ENCODE measurements around the gene VMP1. TPM values are rescaled to one million over a fixed set of nuclear protein-coding genes. Genes with fewer than 3 reads are reported as not detected.

The VMP1 gene
- total RNA-seq, 2 experiments from 2014 or later = 29.2 to 38.0 TPM

DNA sequence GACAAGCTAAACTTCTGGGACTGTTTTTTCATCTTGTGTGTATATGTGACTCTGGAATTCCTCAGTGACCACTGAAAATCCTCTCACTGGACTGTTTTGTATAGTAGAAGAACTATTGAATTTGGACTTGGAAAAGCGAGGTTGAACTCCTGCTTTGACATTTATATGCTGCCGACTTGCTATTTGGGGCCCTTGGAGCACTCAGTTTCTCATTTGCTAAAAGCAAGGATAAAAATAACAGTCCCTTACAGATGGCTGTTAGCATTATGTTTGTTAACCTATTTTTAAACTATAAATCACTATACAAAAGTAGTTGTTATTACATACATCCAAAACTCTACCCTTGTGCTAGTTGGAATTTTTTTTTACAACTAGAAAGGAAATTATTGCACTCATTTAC, 9.0 kb downstream of the VMP1 start:
- Histone ChIP-seq H3K9me3 (ENCODE audit: low read length) (no peaks in the 10 kb centered on the region), H3K27ac (ENCODE audit: low read depth, low read length, poor library complexity, severe bottlenecking) (no peak overlapping the region), H3K9me2 (ENCODE audit: insufficient read depth, low read length) (no peaks in the 10 kb centered on the region), H4K20me1 (ENCODE audit: insufficient read depth, low read length) (peaks cover 12% of the 10 kb centered on the region; the same call in 1 of the 2 replicates), H3K4me2 (ENCODE audit: low read length) (no peak overlapping the region), H3K4me1 (ENCODE audit: insufficient read depth, low read length, poor library complexity, severe bottlenecking) (no peaks in the 10 kb centered on the region), H3K4me3 (ENCODE audit: low read depth, low read length, poor library complexity, severe bottlenecking) (no peak overlapping the region), H3K79me2 (ENCODE audit: insufficient read depth, low read depth, low read length) (peaks cover 59% of the 10 kb centered on the region; the same call in 1 of the 2 replicates), H2AFZ (ENCODE audit: low read length) (no peak overlapping the region), H3K36me3 (ENCODE audit: insufficient read depth, low read length) (no peaks in the 10 kb centered on the region; the same call in 1 of the 2 replicates)
- POLR2A ChIA-PET = interaction anchor here (1.5 kb wide), 1 partner anchor 8 kb away, joined by 5 read pairs; the partner anchor contains the start of gene VMP1
- TF ChIP-seq, protein P1, sequence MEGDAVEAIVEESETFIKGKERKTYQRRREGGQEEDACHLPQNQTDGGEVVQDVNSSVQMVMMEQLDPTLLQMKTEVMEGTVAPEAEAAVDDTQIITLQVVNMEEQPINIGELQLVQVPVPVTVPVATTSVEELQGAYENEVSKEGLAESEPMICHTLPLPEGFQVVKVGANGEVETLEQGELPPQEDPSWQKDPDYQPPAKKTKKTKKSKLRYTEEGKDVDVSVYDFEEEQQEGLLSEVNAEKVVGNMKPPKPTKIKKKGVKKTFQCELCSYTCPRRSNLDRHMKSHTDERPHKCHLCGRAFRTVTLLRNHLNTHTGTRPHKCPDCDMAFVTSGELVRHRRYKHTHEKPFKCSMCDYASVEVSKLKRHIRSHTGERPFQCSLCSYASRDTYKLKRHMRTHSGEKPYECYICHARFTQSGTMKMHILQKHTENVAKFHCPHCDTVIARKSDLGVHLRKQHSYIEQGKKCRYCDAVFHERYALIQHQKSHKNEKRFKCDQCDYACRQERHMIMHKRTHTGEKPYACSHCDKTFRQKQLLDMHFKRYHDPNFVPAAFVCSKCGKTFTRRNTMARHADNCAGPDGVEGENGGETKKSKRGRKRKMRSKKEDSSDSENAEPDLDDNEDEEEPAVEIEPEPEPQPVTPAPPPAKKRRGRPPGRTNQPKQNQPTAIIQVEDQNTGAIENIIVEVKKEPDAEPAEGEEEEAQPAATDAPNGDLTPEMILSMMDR (conservative IDR thresholded peaks at IDR 0.05; ENCODE audit: low read length) = no peak
- TF ChIP-seq EZH2phosphoT487 (IDR thresholded peaks at IDR 0.05; ENCODE audit: borderline replicate concordance, low read depth, low read length) = no peak
- BruUV-seq (replicated peaks) = no TSS peak
- intact Hi-C loops (cut with micrococcal nuclease; ENCODE audit: unreplicated experiment) = no loop called here
- DNase-seq (ENCODE audit: low spot score) = no peak
- CTCF ChIA-PET (ENCODE audit: unreplicated experiment) = no interaction called here

DNA sequence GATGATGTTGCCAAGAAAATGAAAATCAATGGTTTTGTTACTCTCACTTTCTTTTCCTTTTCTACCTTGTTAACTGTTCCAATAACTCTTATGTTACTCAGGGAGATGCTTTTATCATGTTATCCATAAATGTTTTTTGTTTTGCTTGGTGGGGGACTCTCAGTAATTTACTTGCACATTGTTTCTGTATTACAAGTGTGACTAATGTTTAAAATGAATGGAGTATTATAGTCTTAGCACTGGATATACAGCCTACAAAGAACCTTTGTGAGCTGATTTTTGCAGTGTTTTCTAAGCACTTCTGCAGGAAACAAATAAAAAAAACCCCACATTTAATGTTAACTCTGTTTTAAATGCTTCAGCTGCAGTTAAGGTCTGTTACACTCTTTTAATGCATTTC, 12.1 kb downstream of the VMP1 start:
- CTCF ChIA-PET (ENCODE audit: unreplicated experiment) = no interaction called here
- POLR2A ChIA-PET = no interaction called here
- H3K4me1 ChIP-seq (ENCODE audit: insufficient read depth, low read length, poor library complexity, severe bottlenecking) = no peaks in the 10 kb centered on the region
- no peaks in the 10 kb centered on the region for H3K9me3 ChIP-seq (ENCODE audit: low read length)
- peaks cover 37% of the 10 kb centered on the region; the same call in 1 of the 2 replicates for H3K79me2 ChIP-seq (ENCODE audit: insufficient read depth, low read depth, low read length)
- H3K4me3 ChIP-seq (ENCODE audit: low read depth, low read length, poor library complexity, severe bottlenecking) = no peak overlapping the region
- TF ChIP-seq, protein P1 (conservative IDR thresholded peaks at IDR 0.05; ENCODE audit: low read length) = no peak
- TF ChIP-seq EZH2phosphoT487 (IDR thresholded peaks at IDR 0.05; ENCODE audit: borderline replicate concordance, low read depth, low read length) = no peak
- no TSS peak for BruUV-seq (replicated peaks)
- H3K9me2 ChIP-seq (ENCODE audit: insufficient read depth, low read length) = no peaks in the 10 kb centered on the region
- DNase-seq (ENCODE audit: low spot score) = no peak
- no peak overlapping the region for H2AFZ ChIP-seq (ENCODE audit: low read length)
- H3K27ac ChIP-seq (ENCODE audit: low read depth, low read length, poor library complexity, severe bottlenecking) = no peak overlapping the region
- H4K20me1 ChIP-seq (ENCODE audit: insufficient read depth, low read length) = 0 out of 2 replicates have a peak, but pooled peaks cover 4% of the 10 kb centered on the region
- peaks cover 4% of the 10 kb centered on the region; the same call in 1 of the 2 replicates for H3K36me3 ChIP-seq (ENCODE audit: insufficient read depth, low read length)
- intact Hi-C loops (cut with micrococcal nuclease; ENCODE audit: unreplicated experiment) = no loop called here
- H3K4me2 ChIP-seq (ENCODE audit: low read length) = no peak overlapping the region

DNA sequence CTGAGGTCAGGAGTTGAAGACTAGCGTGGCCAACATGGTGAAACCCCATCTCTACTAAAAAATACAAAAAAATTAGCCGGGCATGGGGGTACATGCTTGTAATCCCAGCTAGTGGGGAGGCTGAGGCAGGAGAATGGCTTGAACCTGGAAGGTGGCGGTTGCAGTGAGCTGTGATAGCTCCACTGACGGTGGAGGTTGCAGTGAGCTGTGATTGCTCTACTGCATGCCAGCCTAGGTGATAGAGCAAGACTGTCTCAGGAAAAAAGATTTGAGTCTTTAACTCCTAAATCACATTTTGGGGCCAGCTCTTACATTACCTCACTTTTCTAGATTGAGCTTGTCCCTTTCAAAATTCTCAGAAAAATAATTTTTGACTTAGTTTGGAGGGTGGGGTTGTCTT, 15.2 kb downstream of the VMP1 start:
- DNase-seq (ENCODE audit: low spot score) = no peak
- Histone ChIP-seq H3K4me1 (ENCODE audit: insufficient read depth, low read length, poor library complexity, severe bottlenecking) (no peaks in the 10 kb centered on the region), H4K20me1 (ENCODE audit: insufficient read depth, low read length) (peaks cover 5% of the 10 kb centered on the region; the same call in 1 of the 2 replicates), H3K36me3 (ENCODE audit: insufficient read depth, low read length) (peaks cover 4% of the 10 kb centered on the region; the same call in 1 of the 2 replicates), H3K4me3 (ENCODE audit: low read depth, low read length, poor library complexity, severe bottlenecking) (no peak overlapping the region), H3K4me2 (ENCODE audit: low read length) (no peak overlapping the region), H2AFZ (ENCODE audit: low read length) (no peak overlapping the region), H3K79me2 (ENCODE audit: insufficient read depth, low read depth, low read length) (peaks cover 26% of the 10 kb centered on the region; the same call in 1 of the 2 replicates), H3K9me3 (ENCODE audit: low read length) (no peaks in the 10 kb centered on the region), H3K9me2 (ENCODE audit: insufficient read depth, low read length) (no peaks in the 10 kb centered on the region), H3K27ac (ENCODE audit: low read depth, low read length, poor library complexity, severe bottlenecking) (no peak overlapping the region)
- CTCF ChIA-PET (ENCODE audit: unreplicated experiment) = no interaction called here
- TF ChIP-seq, protein P1 (conservative IDR thresholded peaks at IDR 0.05; ENCODE audit: low read length) = no peak
- no peak for TF ChIP-seq EZH2phosphoT487 (IDR thresholded peaks at IDR 0.05; ENCODE audit: borderline replicate concordance, low read depth, low read length)
- BruUV-seq (replicated peaks) = no TSS peak
- intact Hi-C loops (cut with micrococcal nuclease; ENCODE audit: unreplicated experiment) = no loop called here
- POLR2A ChIA-PET = interaction anchor here (0.5 to 0.8 kb wide), 3 partner anchors 148 to 190 kb away, joined by 3 read pairs; no protein-coding TSS in a partner anchor

Measured in OCI-LY7 (cell line).